Ovary (tissue), 3 donors: ENCODE measurements around the gene SNAPC2.

Experiments
- EP300 ChIP-seq: sonication (generic); formaldehyde crosslinking; IDR thresholded peaks from one replicate; pipeline ENCODE4 v1.6.1; 2017; ENCODE audit warnings: antibody characterized with exemption
- POLR2A ChIP-seq: fragments of 450-650 bp; IDR thresholded peaks from one replicate; pipeline ENCODE4 v1.6.1; 2017; ENCODE audit warnings: antibody characterized with exemption, mild to moderate bottlenecking, moderate library complexity
- TF ChIP-seq, protein P1 (sequence below), 3 donors: fragments of 450-650 bp in 2 of 3; fragments of 200-600 bp in 1 of 3; IDR thresholded peaks; one replicate each; pipeline versions ENCODE4 v1.5.1 to v1.8.0; 2016 to 2022; ENCODE audit warnings: antibody characterized with exemption in 3 of 3, mild to moderate bottlenecking in 1 of 3
- donor health status: DM: no; HTN: no; CAD: no.

DNA sequence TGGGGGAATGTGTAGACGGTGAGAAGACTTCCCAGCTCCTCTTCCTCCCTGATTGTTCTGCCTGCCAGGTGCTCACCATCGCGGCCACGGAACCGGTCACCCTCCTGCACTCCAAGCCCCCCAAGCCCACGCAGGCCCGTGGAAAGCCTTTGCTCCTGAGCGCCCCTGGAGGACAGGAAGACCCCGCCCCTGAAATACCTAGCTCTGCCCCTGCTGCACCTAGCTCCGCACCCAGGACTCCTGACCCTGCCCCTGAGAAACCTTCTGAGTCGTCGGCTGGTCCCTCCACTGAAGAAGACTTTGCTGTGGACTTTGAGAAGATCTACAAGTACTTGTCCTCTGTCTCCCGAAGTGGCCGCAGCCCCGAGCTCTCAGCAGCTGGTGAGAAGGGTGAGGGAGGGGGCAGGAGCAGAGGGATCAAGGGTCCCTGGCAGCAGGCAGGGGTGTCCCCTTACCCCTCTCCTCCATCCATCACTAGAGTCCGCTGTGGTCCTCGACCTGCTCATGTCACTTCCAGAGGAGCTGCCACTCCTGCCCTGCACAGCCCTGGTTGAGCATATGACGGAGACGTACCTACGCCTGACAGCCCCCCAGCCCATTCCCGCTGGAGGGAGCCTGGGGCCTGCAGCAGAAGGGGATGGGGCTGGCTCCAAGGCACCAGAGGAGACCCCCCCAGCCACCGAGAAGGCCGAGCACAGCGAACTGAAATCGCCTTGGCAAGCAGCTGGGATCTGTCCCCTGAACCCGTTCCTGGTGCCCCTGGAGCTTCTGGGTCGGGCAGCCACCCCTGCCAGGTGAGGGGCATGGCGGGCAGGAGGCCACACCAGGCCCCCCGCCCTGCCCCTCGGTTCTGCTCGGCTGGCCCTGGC lies 2.1 kb downstream of the SNAPC2 start:
- TF ChIP-seq, protein P1, sequence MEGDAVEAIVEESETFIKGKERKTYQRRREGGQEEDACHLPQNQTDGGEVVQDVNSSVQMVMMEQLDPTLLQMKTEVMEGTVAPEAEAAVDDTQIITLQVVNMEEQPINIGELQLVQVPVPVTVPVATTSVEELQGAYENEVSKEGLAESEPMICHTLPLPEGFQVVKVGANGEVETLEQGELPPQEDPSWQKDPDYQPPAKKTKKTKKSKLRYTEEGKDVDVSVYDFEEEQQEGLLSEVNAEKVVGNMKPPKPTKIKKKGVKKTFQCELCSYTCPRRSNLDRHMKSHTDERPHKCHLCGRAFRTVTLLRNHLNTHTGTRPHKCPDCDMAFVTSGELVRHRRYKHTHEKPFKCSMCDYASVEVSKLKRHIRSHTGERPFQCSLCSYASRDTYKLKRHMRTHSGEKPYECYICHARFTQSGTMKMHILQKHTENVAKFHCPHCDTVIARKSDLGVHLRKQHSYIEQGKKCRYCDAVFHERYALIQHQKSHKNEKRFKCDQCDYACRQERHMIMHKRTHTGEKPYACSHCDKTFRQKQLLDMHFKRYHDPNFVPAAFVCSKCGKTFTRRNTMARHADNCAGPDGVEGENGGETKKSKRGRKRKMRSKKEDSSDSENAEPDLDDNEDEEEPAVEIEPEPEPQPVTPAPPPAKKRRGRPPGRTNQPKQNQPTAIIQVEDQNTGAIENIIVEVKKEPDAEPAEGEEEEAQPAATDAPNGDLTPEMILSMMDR (IDR thresholded peaks at IDR 0.05): no peak
- TF ChIP-seq POLR2A (no peak), EP300 (no peak)
